HepG2 (cell line): Measurements from ENCODE around the gene PRKACA. TPM values are rescaled to one million over a fixed set of nuclear protein-coding genes. Genes with fewer than 3 reads are reported as not detected.

ENCODE experiments used
- ARNTL ChIP-seq: sonication (generic); formaldehyde crosslinking; IDR thresholded peaks from 2 replicates; pipeline ENCODE4 v1.4.0; 2020; ENCODE audit warnings: mild to moderate bottlenecking, missing genetic modification reagents
- HDAC1 ChIP-seq: sonication (generic); formaldehyde crosslinking; IDR thresholded peaks from 2 replicates; pipeline ENCODE4 v1.5.1; 2020; ENCODE audit warnings: mild to moderate bottlenecking, missing genetic modification reagents
- HOXA9 ChIP-seq: sonication (generic); formaldehyde crosslinking; IDR thresholded peaks from 2 replicates; pipeline ENCODE4 v1.8.1; 2022; ENCODE audit warnings: missing genetic modification reagents, mild to moderate bottlenecking, moderate library complexity, borderline replicate concordance
- KDM3A ChIP-seq: IDR thresholded peaks from 2 replicates; pipeline ENCODE4 v1.6.1; 2018; ENCODE audit warnings: low read depth, missing compliant biosample characterization
- POLR2AphosphoS5 ChIP-seq: IDR thresholded peaks from 2 replicates; pipeline ENCODE4 v1.6.1; 2012; ENCODE audit warnings: low read depth, low read length
- RXRA ChIP-seq: sonication (generic); formaldehyde crosslinking; IDR thresholded peaks from 2 replicates; pipeline ENCODE4 v1.5.1; 2020; ENCODE audit warnings: missing genetic modification reagents
- SOX13 ChIP-seq, 3 experiments: fragments of 450-650 bp in 1 of 3; sonication (generic) in 1 of 3; formaldehyde crosslinking in 1 of 3; IDR thresholded peaks in 2 of 3; conservative IDR thresholded peaks in 1 of 3; 2 replicates each; pipeline versions ENCODE4 v1.5.0 to v1.6.1; 2016 to 2020; ENCODE audit warnings: antibody characterized with exemption in 1 of 3, mild to moderate bottlenecking in 1 of 3, missing compliant biosample characterization in 1 of 3, missing genetic modification reagents in 1 of 3, moderate library complexity in 1 of 3
- TAF1 ChIP-seq: sonication (generic); formaldehyde crosslinking; IDR thresholded peaks from 2 replicates; pipeline ENCODE4 v1.4.0; 2020; ENCODE audit warnings: missing genetic modification reagents
- TEAD3 ChIP-seq: optimal IDR thresholded peaks from 2 replicates; pipeline ENCODE3; 2016; ENCODE audit warnings: borderline replicate concordance
- ZFX ChIP-seq: sonication (generic); formaldehyde crosslinking; IDR thresholded peaks from 2 replicates; pipeline ENCODE4 v1.4.0; 2020; ENCODE audit warnings: mild to moderate bottlenecking, low read depth, missing genetic modification reagents, moderate library complexity
- ZGPAT ChIP-seq: IDR thresholded peaks from 2 replicates; pipeline ENCODE4 v1.6.1; 2016; ENCODE audit warnings: mild to moderate bottlenecking
- ZNF331 ChIP-seq: sonication (generic); formaldehyde crosslinking; IDR thresholded peaks from 2 replicates; pipeline ENCODE4 v1.4.0; 2020; ENCODE audit warnings: missing genetic modification reagents
- ZNF460 ChIP-seq: sonication (generic); formaldehyde crosslinking; IDR thresholded peaks from 2 replicates; pipeline ENCODE4 v1.5.1; 2020; ENCODE audit warnings: missing genetic modification reagents, mild to moderate bottlenecking, borderline replicate concordance
- ZNF468 ChIP-seq: sonication (generic); formaldehyde crosslinking; IDR thresholded peaks from 2 replicates; pipeline ENCODE4 v1.8.0; 2022; ENCODE audit warnings: mild to moderate bottlenecking, moderate library complexity, missing genetic modification reagents
- ZNF629 ChIP-seq: sonication (generic); formaldehyde crosslinking; conservative IDR thresholded peaks from 2 replicates; pipeline ENCODE4 v1.5.0; 2020; ENCODE audit warnings: missing genetic modification reagents
- ZNF777 ChIP-seq: sonication (generic); formaldehyde crosslinking; IDR thresholded peaks from 2 replicates; pipeline ENCODE4 v1.4.0; 2020; ENCODE audit warnings: missing genetic modification reagents
- polyA plus RNA-seq, 8 experiments: library from polyadenylated mRNA; depleted of rRNA in 3 of 8; stranded (reverse) in 7 of 8; unstranded in 1 of 8; fragments of >200 nt; fragmentation: Illumina TruSeq in 4 of 8; extraction: Trizol in 4 of 8; gene quantifications; 2 replicates each; pipeline versions ENCODE4 v1.2.1 to v1.2.3, GENCODE V29; 2011 to 2016; ENCODE audit warnings: low read depth in 4 of 8, missing spikeins in 1 of 8, mixed read lengths in 1 of 8; ENCODE audit not compliant: insufficient read depth in 1 of 8
- total RNA-seq, 5 experiments: library from RNA; depleted of rRNA; stranded (reverse); fragments of >200 nt; fragmentation: Illumina TruSeq; extraction: Trizol; gene quantifications; 2 replicates each; pipeline ENCODE4 v1.2.3, GENCODE V29; 2016; ENCODE audit warnings: low read depth in 1 of 5
- TF ChIP-seq, protein P1 (sequence below): sonication (generic); formaldehyde crosslinking; IDR thresholded peaks from 2 replicates; pipeline ENCODE4 v1.8.1; 2023; ENCODE audit warnings: mild to moderate bottlenecking, missing genetic modification reagents
- TF ChIP-seq, protein P2 (sequence below): sonication (generic); formaldehyde crosslinking; IDR thresholded peaks from 2 replicates; pipeline ENCODE4 v1.4.0; 2020; ENCODE audit warnings: missing genetic modification reagents, borderline replicate concordance
- TF ChIP-seq, protein P3 (sequence below): sonication (generic); formaldehyde crosslinking; IDR thresholded peaks from 2 replicates; pipeline ENCODE4 v1.9.0; 2021; ENCODE audit warnings: mild to moderate bottlenecking, missing genetic modification reagents

PRKACA gene
- total and polyA plus RNA-seq, 2 of the 13 experiments (the other 11 are each of a cell fraction or from before 2014, with no cell fraction given), result 11.0 to 18.2 TPM

GRCh38 chr19:14061081-14061749 lies 56.3 kb downstream of the PRKACA start (continued):
- TF ChIP-seq, protein P1, sequence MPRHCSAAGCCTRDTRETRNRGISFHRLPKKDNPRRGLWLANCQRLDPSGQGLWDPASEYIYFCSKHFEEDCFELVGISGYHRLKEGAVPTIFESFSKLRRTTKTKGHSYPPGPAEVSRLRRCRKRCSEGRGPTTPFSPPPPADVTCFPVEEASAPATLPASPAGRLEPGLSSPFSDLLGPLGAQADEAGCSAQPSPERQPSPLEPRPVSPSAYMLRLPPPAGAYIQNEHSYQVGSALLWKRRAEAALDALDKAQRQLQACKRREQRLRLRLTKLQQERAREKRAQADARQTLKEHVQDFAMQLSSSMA (CRISPR knock-in tag), result 0 out of 2 replicates have a peak, but pooled peaks have one; percentile 38
- TF ChIP-seq TAF1 (CRISPR knock-in tag) (0 out of 2 replicates have a peak, but pooled peaks have one; percentile 15), HOXA9 (CRISPR knock-in tag) (no peak), ZGPAT (CRISPR knock-in tag) (peak; percentile 36; the same call in 1 of the 2 replicates), ZNF331 (CRISPR knock-in tag) (peak; percentile 36; the same call in 1 of the 2 replicates), HDAC1 (CRISPR knock-in tag) (peak; percentile 16; the same call in 1 of the 2 replicates), ZNF629 (0 out of 2 replicates have a peak, but pooled peaks have one; percentile 24), ZFX (peak; percentile 33), ZNF777 (CRISPR knock-in tag) (no peak), KDM3A (CRISPR knock-in tag) (0 out of 2 replicates have a peak, but pooled peaks have one; percentile 19), TEAD3 (peak; percentile 55), RXRA (CRISPR knock-in tag) (peak; percentile 70; the same call in 1 of the 2 replicates), SOX13 (IDR thresholded peaks at IDR 0.05) (no peak), SOX13 (CRISPR knock-in tag; conservative IDR thresholded peaks at IDR 0.05 in 1 of 2, IDR thresholded peaks at IDR 0.05 in 1 of 2) (peak in 1 of 2 experiments; percentile 58; a peak in 2 of 4 replicates), ARNTL (CRISPR knock-in tag) (0 out of 2 replicates have a peak, but pooled peaks have one; percentile 55), ZNF460 (CRISPR knock-in tag) (peak; percentile 6; the same call in 1 of the 2 replicates), ZNF468 (no peak), POLR2AphosphoS5 (peak; percentile 25; the same call in 1 of the 2 replicates)
- TF ChIP-seq, protein P2, sequence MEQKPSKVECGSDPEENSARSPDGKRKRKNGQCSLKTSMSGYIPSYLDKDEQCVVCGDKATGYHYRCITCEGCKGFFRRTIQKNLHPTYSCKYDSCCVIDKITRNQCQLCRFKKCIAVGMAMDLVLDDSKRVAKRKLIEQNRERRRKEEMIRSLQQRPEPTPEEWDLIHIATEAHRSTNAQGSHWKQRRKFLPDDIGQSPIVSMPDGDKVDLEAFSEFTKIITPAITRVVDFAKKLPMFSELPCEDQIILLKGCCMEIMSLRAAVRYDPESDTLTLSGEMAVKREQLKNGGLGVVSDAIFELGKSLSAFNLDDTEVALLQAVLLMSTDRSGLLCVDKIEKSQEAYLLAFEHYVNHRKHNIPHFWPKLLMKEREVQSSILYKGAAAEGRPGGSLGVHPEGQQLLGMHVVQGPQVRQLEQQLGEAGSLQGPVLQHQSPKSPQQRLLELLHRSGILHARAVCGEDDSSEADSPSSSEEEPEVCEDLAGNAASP, result peak; percentile 54; the same call in 1 of the 2 replicates
- TF ChIP-seq, protein P3, sequence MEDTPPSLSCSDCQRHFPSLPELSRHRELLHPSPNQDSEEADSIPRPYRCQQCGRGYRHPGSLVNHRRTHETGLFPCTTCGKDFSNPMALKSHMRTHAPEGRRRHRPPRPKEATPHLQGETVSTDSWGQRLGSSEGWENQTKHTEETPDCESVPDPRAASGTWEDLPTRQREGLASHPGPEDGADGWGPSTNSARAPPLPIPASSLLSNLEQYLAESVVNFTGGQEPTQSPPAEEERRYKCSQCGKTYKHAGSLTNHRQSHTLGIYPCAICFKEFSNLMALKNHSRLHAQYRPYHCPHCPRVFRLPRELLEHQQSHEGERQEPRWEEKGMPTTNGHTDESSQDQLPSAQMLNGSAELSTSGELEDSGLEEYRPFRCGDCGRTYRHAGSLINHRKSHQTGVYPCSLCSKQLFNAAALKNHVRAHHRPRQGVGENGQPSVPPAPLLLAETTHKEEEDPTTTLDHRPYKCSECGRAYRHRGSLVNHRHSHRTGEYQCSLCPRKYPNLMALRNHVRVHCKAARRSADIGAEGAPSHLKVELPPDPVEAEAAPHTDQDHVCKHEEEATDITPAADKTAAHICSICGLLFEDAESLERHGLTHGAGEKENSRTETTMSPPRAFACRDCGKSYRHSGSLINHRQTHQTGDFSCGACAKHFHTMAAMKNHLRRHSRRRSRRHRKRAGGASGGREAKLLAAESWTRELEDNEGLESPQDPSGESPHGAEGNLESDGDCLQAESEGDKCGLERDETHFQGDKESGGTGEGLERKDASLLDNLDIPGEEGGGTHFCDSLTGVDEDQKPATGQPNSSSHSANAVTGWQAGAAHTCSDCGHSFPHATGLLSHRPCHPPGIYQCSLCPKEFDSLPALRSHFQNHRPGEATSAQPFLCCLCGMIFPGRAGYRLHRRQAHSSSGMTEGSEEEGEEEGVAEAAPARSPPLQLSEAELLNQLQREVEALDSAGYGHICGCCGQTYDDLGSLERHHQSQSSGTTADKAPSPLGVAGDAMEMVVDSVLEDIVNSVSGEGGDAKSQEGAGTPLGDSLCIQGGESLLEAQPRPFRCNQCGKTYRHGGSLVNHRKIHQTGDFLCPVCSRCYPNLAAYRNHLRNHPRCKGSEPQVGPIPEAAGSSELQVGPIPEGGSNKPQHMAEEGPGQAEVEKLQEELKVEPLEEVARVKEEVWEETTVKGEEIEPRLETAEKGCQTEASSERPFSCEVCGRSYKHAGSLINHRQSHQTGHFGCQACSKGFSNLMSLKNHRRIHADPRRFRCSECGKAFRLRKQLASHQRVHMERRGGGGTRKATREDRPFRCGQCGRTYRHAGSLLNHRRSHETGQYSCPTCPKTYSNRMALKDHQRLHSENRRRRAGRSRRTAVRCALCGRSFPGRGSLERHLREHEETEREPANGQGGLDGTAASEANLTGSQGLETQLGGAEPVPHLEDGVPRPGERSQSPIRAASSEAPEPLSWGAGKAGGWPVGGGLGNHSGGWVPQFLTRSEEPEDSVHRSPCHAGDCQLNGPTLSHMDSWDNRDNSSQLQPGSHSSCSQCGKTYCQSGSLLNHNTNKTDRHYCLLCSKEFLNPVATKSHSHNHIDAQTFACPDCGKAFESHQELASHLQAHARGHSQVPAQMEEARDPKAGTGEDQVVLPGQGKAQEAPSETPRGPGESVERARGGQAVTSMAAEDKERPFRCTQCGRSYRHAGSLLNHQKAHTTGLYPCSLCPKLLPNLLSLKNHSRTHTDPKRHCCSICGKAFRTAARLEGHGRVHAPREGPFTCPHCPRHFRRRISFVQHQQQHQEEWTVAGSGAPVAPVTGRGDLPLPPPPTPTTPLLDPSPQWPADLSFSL, result no peak
